ENCODE data around the gene CFB.
A peak's percentile ranks its signal among the peaks of the same experiment; 100 is the strongest.

CFB gene

DNA sequence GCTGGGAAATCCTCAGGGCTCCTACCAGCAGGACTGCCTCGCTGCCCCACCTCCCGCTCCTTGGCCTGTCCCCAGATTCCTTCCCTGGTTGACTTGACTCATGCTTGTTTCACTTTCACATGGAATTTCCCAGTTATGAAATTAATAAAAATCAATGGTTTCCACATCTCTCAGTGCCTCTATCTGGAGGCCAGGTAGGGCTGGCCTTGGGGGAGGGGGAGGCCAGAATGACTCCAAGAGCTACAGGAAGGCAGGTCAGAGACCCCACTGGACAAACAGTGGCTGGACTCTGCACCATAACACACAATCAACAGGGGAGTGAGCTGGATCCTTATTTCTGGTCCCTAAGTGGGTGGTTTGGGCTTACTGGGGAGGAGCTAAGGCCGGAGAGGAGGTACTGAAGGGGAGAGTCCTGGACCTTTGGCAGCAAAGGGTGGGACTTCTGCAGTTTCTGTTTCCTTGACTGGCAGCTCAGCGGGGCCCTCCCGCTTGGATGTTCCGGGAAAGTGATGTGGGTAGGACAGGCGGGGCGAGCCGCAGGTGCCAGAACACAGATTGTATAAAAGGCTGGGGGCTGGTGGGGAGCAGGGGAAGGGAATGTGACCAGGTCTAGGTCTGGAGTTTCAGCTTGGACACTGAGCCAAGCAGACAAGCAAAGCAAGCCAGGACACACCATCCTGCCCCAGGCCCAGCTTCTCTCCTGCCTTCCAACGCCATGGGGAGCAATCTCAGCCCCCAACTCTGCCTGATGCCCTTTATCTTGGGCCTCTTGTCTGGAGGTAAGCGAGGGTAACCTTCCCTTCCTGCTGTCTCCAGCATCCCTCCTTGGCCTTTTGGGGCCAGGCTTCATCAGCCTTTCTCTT lies at the start of gene CFB:
Gene CFB (plus strand): TSS at position 589 of the 863 bp plus-strand sequence. CDS start 127 bp downstream, at position 716.
- DNase-seq (ENCODE audit: low read depth, low spot score), result no peak
- TF ChIP-seq, protein P1, sequence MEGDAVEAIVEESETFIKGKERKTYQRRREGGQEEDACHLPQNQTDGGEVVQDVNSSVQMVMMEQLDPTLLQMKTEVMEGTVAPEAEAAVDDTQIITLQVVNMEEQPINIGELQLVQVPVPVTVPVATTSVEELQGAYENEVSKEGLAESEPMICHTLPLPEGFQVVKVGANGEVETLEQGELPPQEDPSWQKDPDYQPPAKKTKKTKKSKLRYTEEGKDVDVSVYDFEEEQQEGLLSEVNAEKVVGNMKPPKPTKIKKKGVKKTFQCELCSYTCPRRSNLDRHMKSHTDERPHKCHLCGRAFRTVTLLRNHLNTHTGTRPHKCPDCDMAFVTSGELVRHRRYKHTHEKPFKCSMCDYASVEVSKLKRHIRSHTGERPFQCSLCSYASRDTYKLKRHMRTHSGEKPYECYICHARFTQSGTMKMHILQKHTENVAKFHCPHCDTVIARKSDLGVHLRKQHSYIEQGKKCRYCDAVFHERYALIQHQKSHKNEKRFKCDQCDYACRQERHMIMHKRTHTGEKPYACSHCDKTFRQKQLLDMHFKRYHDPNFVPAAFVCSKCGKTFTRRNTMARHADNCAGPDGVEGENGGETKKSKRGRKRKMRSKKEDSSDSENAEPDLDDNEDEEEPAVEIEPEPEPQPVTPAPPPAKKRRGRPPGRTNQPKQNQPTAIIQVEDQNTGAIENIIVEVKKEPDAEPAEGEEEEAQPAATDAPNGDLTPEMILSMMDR (IDR thresholded peaks at IDR 0.05; ENCODE audit: insufficient read depth, low read length, missing control alignments), result no peak
- ChIA-PET CTCF (interaction anchor here (0.9 to 1.8 kb wide), 4 partner anchors 11 to 57 kb away, joined by 3 to 6 read pairs (median 4); no protein-coding TSS in a partner anchor), POLR2A (interaction anchor here (0.8 kb wide), 1 partner anchor 23 kb away, joined by 3 read pairs; no protein-coding TSS in a partner anchor)
- peak within 1 kb of the TSS; percentile 16 for H3K4me3 ChIP-seq (ENCODE audit: low read depth, low read length)

DNA sequence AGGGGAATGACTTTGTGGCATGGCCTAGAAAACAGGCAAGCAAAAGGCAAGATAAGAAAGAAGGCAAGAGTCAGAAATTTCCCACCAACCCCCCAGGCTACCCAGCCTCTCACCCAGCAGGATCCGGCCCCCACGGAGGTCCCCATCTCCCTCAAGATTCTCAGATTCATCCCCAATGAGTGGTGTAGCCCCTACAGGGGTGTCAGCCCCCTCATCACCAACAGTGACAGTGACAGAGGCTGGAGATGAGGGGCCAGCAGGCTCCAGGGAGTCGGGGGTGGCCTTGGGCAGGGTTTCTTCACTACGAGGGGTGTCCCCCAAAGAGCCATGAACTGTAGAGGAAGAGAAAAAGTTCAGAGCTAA lies 49.4 kb upstream of the CFB start:
- H3K4me3 ChIP-seq (ENCODE audit: low read depth, low read length), result peak overlapping the region; percentile 97
- DNase-seq (ENCODE audit: low read depth, low spot score), result no peak
- TF ChIP-seq, protein P1 (IDR thresholded peaks at IDR 0.05; ENCODE audit: insufficient read depth, low read length, missing control alignments), result no peak
- ChIA-PET CTCF (interaction anchor here (1.0 to 1.5 kb wide), 3 partner anchors 9 to 56 kb away, joined by 3 to 9 read pairs (median 8); no protein-coding TSS in a partner anchor), POLR2A (interaction anchor here (1.4 kb wide), 2 partner anchors 33 to 232 kb away, joined by 3 to 8 read pairs; partner anchors contain the start of genes GPANK1 and NEU1)

DNA sequence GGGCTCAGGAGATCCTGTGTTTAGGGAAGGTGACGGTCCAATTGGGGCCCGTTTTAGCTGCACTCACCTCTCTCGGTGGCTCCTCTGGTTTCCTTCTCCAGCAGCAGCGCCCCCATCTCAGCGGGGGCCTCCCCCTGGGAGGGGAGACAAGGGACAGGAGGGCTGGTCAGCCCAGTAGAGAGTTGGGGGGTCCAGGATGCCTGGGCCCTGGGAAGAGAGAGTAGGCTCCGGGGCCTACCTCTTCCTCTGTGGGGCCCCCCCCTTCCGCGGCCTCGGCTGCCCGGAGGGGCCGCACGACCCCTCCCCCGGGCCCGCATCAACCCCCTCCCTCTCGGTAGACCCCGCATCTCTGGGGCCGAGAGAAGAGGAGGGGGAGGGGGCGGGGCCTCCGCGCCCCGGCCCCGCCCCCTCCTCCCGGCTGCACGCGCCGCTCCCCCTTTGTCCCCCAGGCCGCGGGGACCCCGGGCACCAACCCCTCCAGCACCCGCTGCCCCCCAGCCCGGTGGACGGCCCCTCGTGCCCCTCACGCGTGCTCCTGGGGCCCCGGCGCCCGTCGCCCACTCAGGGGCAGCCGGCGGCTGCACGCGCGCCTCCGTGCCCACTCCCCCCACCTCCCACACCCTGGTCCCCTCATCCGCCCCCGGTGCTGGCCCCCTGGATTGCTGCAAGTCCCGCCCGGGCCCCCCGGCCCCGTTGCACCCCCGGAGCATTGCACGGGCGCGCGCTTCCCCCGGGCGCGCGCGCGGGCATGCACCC lies 48.9 kb upstream of the CFB start:
- H3K4me3 ChIP-seq (ENCODE audit: low read depth, low read length), result peak overlapping the region; percentile 97
- CTCF ChIA-PET, result interaction anchor here (1.0 to 2.6 kb wide), 5 partner anchors 8 to 55 kb away, joined by 3 to 24 read pairs (median 9); no protein-coding TSS in a partner anchor
- DNase-seq (ENCODE audit: low read depth, low spot score), result no peak
- POLR2A ChIA-PET, result interaction anchor here (0.6 to 1.9 kb wide), 9 partner anchors 10 to 233 kb away, joined by 3 to 8 read pairs (median 3); partner anchors contain the start of genes DXO, GPANK1, HSPA1B and NELFE
- TF ChIP-seq, protein P1 (IDR thresholded peaks at IDR 0.05; ENCODE audit: insufficient read depth, low read length, missing control alignments), result no peak

DNA sequence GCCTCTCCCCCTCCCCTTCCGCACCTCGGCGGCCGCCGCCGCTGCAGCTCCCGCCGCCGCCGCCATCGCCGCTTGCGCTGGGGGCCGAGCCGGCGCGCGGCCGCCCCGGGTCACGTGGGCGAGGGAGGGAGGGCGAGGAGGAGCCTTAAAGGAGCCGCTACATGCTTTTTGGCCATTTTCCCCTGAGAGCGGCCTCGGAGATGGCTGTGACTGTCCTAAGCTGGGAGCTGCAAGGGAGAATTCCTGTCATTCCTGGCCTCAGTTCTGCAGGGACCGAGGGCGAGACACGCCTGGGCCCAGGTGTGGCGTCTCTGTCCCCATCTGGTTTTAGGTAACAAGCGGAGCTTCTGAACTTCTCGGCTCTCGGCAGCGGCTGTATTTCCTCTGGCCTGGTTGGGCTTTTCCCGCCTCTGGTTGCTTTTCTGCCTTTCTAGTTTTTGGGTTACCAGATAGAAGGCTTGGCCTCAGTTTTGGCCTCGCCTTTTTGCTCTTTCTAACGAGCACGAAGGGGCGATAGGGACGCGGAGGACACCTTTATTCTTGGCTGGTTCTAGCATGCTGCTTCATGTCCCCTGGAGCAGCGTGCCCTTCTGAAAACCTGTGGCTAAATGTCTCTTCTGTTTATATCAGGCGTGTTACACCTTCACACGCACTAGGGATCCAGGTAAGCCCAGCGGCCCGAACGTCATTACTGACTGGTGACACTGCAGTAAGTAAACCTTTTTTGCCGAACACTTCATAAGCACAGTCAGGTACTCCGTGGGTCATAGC lies 48.1 kb upstream of the CFB start, which contains the start of gene EHMT2:
Gene EHMT2 (minus strand): TSS at position 87 of the 771 bp plus-strand sequence. CDS start 21 bp downstream, at position 66.
- TF ChIP-seq, protein P1 (IDR thresholded peaks at IDR 0.05; ENCODE audit: insufficient read depth, low read length, missing control alignments), result no peak
- DNase-seq (ENCODE audit: low read depth, low spot score), result no peak
- CTCF ChIA-PET, result interaction anchor here (0.6 to 2.6 kb wide), 7 partner anchors 9 to 747 kb away, joined by 3 to 24 read pairs (median 4); no protein-coding TSS in a partner anchor
- POLR2A ChIA-PET, result interaction anchor here (0.6 to 1.9 kb wide), 12 partner anchors 10 to 1341 kb away, joined by 3 to 8 read pairs (median 3); partner anchors contain the start of genes DXO, GPANK1, HSPA1B and NELFE
- peak within 1 kb of the TSS; percentile 97 for H3K4me3 ChIP-seq (ENCODE audit: low read depth, low read length)

DNA sequence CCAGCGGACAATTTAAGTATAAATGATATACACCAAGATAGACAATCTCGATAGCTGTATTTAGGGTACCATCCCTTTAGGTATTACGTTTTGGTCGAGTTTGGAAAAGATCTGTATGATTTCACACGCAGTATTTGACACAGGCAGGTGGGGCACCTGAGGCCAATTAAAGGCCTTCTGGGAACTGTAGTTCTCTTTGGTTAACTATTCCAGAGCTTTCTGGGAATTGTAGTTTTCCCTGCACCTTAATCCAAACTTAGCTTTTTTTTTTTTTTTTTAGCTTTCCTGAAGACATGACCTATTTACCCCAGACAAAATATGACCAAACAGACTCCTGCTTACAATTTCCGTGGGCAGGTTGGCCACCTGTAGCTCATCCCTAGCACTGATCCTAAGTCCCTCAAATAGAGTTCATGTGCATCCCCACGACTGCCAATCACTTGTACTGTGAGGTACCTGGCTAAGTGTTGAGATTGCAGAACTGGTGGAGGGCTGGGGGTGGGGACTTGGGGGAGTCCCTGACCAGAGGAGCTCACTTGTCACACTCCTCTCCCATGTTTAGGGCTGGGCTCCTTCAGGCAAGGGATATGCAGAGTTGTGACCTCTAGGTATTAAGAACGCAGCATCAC lies 47.4 kb upstream of the CFB start:
- peak overlapping the region; percentile 97 for H3K4me3 ChIP-seq (ENCODE audit: low read depth, low read length)
- CTCF ChIA-PET, result interaction anchor here (0.6 to 2.6 kb wide), 8 partner anchors 9 to 748 kb away, joined by 3 to 24 read pairs (median 4); no protein-coding TSS in a partner anchor
- no peak for DNase-seq (ENCODE audit: low read depth, low spot score)
- POLR2A ChIA-PET, result interaction anchor here (0.6 to 1.9 kb wide), 5 partner anchors 16 to 71 kb away, joined by 3 to 6 read pairs (median 4); partner anchors contain the start of genes HSPA1B, NELFE, NEU1 and SKIC2
- TF ChIP-seq, protein P1 (IDR thresholded peaks at IDR 0.05; ENCODE audit: insufficient read depth, low read length, missing control alignments), result no peak

Measured in AG04449 (cell line).